ENCODE measurements around the gene FAM89A. TPM values are rescaled to one million over a fixed set of nuclear protein-coding genes. Genes with fewer than 3 reads are reported as not detected.
"Not testable (repeated sequence)": the region's sequence is repeated elsewhere in the genome, so short reads cannot be mapped to it uniquely, and the experiment has no call there.

FAM89A gene
- total RNA-seq, 2 experiments from 2014 or later: 5.6 to 9.7 TPM

DNA sequence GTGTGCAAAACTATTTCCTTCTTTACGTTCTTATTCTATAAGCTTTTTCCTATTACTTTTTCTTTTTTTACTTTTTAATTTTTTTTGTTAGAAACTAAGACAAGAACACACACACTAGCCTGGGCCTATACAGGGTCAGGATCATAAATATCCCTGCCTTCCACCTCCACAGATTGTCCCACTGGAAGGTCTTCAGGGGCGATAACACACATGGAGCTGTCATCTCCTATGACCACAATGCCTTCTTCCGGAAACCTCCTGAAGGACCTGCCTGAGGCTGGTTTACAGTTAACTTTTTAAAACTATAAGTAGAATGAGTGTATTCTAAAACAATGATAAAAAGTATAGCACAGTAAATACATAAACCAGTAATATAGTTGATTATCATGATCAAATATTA is 10.3 kb upstream of the FAM89A start:
- BruUV-seq (replicated peaks): no TSS peak
- Histone ChIP-seq H3K4me1 (ENCODE audit: insufficient read depth, low read length, poor library complexity, severe bottlenecking) (no peaks in the 10 kb centered on the region), H3K27ac (ENCODE audit: low read depth, low read length, poor library complexity, severe bottlenecking) (no peak overlapping the region), H3K36me3 (ENCODE audit: insufficient read depth, low read length) (no peaks in the 10 kb centered on the region), H3K4me2 (ENCODE audit: low read length) (no peak overlapping the region), H3K4me3 (ENCODE audit: low read depth, low read length, poor library complexity, severe bottlenecking) (no peak overlapping the region), H4K20me1 (ENCODE audit: insufficient read depth, low read length) (no peaks in the 10 kb centered on the region), H3K79me2 (ENCODE audit: insufficient read depth, low read depth, low read length) (no peaks in the 10 kb centered on the region), H2AFZ (ENCODE audit: low read length) (no peak overlapping the region), H3K9me3 (ENCODE audit: low read length) (no peaks in the 10 kb centered on the region), H3K9me2 (ENCODE audit: insufficient read depth, low read length) (no peaks in the 10 kb centered on the region)
- no peak for DNase-seq (ENCODE audit: low spot score)
- intact Hi-C loops (cut with micrococcal nuclease; ENCODE audit: unreplicated experiment): no loop called here
- CTCF ChIA-PET (ENCODE audit: unreplicated experiment): no interaction called here
- POLR2A ChIA-PET: interaction anchor here (0.7 kb wide), 1 partner anchor 78 kb away, joined by 5 read pairs; no protein-coding TSS in a partner anchor
- no peak for TF ChIP-seq EZH2phosphoT487 (IDR thresholded peaks at IDR 0.05; ENCODE audit: borderline replicate concordance, low read depth, low read length)
- TF ChIP-seq, protein P1, sequence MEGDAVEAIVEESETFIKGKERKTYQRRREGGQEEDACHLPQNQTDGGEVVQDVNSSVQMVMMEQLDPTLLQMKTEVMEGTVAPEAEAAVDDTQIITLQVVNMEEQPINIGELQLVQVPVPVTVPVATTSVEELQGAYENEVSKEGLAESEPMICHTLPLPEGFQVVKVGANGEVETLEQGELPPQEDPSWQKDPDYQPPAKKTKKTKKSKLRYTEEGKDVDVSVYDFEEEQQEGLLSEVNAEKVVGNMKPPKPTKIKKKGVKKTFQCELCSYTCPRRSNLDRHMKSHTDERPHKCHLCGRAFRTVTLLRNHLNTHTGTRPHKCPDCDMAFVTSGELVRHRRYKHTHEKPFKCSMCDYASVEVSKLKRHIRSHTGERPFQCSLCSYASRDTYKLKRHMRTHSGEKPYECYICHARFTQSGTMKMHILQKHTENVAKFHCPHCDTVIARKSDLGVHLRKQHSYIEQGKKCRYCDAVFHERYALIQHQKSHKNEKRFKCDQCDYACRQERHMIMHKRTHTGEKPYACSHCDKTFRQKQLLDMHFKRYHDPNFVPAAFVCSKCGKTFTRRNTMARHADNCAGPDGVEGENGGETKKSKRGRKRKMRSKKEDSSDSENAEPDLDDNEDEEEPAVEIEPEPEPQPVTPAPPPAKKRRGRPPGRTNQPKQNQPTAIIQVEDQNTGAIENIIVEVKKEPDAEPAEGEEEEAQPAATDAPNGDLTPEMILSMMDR (conservative IDR thresholded peaks at IDR 0.05; ENCODE audit: low read length): no peak

DNA sequence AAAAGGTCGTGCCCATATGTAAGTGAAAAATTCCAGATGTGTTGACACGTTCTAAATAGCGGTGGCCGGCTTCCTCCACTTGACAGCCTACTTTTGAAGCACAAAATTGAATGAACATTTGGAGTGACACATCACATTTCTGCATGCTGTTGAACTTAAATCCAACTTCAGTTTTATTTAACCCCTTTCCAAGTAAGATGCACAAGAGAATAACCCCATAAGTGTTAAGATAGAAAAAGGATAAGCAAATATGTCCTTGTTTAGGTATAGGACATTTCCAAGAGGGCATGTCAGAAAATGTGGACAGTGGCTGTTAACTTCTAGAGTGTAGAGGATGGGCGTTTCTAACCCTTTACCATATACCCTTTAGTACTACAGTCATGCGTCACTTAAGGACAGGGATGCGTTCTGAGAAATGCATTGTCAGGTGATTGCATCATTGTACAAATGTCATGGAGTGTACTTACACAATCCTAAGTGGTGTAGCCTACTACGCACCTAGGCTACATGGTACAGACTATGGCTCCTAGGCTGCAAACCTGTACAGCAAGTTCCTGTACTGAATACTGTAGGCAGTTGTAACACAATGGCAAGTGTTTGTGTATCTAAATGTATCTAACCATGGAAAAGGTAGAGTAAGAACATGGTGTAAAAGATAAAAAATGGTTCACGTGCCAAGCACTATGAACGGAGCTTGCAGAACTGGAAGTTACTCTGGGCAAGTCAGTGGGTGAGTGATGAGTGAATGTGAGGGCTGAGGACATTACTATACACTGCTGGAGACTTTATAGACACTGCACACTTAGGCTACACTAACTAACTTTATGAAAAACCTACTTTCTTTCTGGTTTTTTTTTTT is 9.3 kb upstream of the FAM89A start:
- POLR2A ChIA-PET: interaction anchor here (0.6 to 0.7 kb wide), 3 partner anchors 77 to 219 kb away, joined by 3 to 5 read pairs (median 4); no protein-coding TSS in a partner anchor
- intact Hi-C loops (cut with micrococcal nuclease; ENCODE audit: unreplicated experiment): no loop called here
- no peak for TF ChIP-seq EZH2phosphoT487 (IDR thresholded peaks at IDR 0.05; ENCODE audit: borderline replicate concordance, low read depth, low read length)
- TF ChIP-seq, protein P1 (conservative IDR thresholded peaks at IDR 0.05; ENCODE audit: low read length): no peak

DNA sequence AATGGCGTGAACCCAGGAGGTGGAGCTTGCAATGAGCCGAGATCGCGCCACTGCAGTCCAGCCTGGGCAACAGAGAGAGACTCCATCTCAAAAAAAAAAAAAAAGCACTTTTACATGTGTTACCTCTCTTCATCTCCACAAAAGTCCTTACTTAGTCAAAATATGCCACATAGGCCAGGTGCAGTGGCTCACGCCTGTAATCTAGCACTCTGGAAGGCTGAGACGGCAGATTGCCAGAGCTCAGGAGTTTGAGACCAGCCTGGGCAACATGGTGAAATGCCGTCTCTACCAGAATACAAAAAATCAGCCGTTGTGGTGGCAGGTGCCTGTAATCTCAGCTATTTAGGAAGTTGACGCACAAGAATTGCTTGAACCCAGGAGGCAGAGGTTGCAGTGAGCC is 8.4 kb upstream of the FAM89A start:
- CTCF ChIA-PET (ENCODE audit: unreplicated experiment); intact Hi-C loops (cut with micrococcal nuclease; ENCODE audit: unreplicated experiment); H3K4me3 ChIP-seq (ENCODE audit: low read depth, low read length, poor library complexity, severe bottlenecking); H3K4me1 ChIP-seq (ENCODE audit: insufficient read depth, low read length, poor library complexity, severe bottlenecking); DNase-seq (ENCODE audit: low spot score); H2AFZ ChIP-seq (ENCODE audit: low read length); H3K9me3 ChIP-seq (ENCODE audit: low read length); H3K9me2 ChIP-seq (ENCODE audit: insufficient read depth, low read length); BruUV-seq (replicated peaks); H3K27ac ChIP-seq (ENCODE audit: low read depth, low read length, poor library complexity, severe bottlenecking); H3K36me3 ChIP-seq (ENCODE audit: insufficient read depth, low read length); H3K4me2 ChIP-seq (ENCODE audit: low read length); H4K20me1 ChIP-seq (ENCODE audit: insufficient read depth, low read length); H3K79me2 ChIP-seq (ENCODE audit: insufficient read depth, low read depth, low read length): not testable (repeated sequence)
- POLR2A ChIA-PET: interaction anchor here (0.6 to 0.7 kb wide), 2 partner anchors 172 to 218 kb away, joined by 3 to 4 read pairs; no protein-coding TSS in a partner anchor

More for the DNA sequence above, 9.3 kb upstream of the FAM89A start:
- no peaks in the 10 kb centered on the region for H3K9me2 ChIP-seq (ENCODE audit: insufficient read depth, low read length)
- no peak overlapping the region for H3K4me3 ChIP-seq (ENCODE audit: low read depth, low read length, poor library complexity, severe bottlenecking)
- no peak overlapping the region for H3K4me2 ChIP-seq (ENCODE audit: low read length)
- no peaks in the 10 kb centered on the region for H3K9me3 ChIP-seq (ENCODE audit: low read length)
- no peak overlapping the region for H3K27ac ChIP-seq (ENCODE audit: low read depth, low read length, poor library complexity, severe bottlenecking)
- H3K79me2 ChIP-seq (ENCODE audit: insufficient read depth, low read depth, low read length): no peaks in the 10 kb centered on the region
- H3K4me1 ChIP-seq (ENCODE audit: insufficient read depth, low read length, poor library complexity, severe bottlenecking): no peaks in the 10 kb centered on the region
- H4K20me1 ChIP-seq (ENCODE audit: insufficient read depth, low read length): no peaks in the 10 kb centered on the region
- H2AFZ ChIP-seq (ENCODE audit: low read length): no peak overlapping the region
- CTCF ChIA-PET (ENCODE audit: unreplicated experiment): no interaction called here
- no peak for DNase-seq (ENCODE audit: low spot score)
- BruUV-seq (replicated peaks): no TSS peak
- no peaks in the 10 kb centered on the region for H3K36me3 ChIP-seq (ENCODE audit: insufficient read depth, low read length)

- H3K4me2 ChIP-seq (ENCODE audit: low read length); H3K4me3 ChIP-seq (ENCODE audit: low read depth, low read length, poor library complexity, severe bottlenecking); BruUV-seq (replicated peaks); H3K27ac ChIP-seq (ENCODE audit: low read depth, low read length, poor library complexity, severe bottlenecking); intact Hi-C loops (cut with micrococcal nuclease; ENCODE audit: unreplicated experiment); DNase-seq (ENCODE audit: low spot score); H3K79me2 ChIP-seq (ENCODE audit: insufficient read depth, low read depth, low read length); H3K36me3 ChIP-seq (ENCODE audit: insufficient read depth, low read length); H3K4me1 ChIP-seq (ENCODE audit: insufficient read depth, low read length, poor library complexity, severe bottlenecking); H3K9me3 ChIP-seq (ENCODE audit: low read length); POLR2A ChIA-PET; CTCF ChIA-PET (ENCODE audit: unreplicated experiment); H4K20me1 ChIP-seq (ENCODE audit: insufficient read depth, low read length); H2AFZ ChIP-seq (ENCODE audit: low read length); H3K9me2 ChIP-seq (ENCODE audit: insufficient read depth, low read length): not testable (repeated sequence)
Measured at GRCh38 chr1:231047529-231047928, 7.5 kb upstream of the FAM89A start.
